ENCODE data around the gene MAEA.

DNA sequence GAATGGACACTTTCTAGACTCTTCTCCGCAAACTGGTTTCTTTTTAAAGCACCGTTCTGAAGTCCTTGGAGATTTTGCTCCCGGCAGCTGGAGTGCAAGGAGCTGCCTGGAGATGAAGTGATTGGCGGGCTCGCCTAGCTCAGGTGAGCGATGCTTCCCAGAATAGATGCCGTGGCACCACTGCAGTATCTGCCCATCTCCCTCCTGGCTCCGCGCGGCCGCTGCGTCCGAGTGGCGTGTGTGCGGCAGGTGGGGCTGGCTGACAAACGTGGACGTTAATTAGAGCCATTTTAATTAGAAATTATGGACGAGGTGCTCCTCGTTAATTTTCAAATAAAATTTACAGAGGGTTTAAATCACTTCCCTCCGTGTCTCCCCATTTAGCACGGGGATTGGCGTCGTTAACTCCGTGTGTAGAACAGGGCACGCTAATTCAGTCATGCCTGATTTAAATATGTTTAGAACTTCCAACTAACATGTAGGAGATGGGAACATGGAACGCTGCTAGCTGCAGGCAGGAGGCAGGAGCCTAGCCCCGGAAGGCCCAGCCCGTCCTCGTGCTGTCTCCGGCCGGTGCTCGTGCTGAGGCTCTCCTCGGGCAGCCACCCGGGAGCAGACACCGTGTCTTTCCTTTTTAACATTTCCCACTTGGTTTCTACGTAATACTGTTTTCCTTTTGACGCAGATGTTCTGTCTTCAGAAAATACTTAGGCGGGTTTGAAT, 68.9 kb downstream of the MAEA start:
- TF ChIP-seq CTCF (conservative IDR thresholded peaks at IDR 0.05; ENCODE audit: low read length) (no peak), EZH2phosphoT487 (IDR thresholded peaks at IDR 0.05; ENCODE audit: borderline replicate concordance) (no peak)

Data from Loucy (cell line).